Measurements from ENCODE around the gene MYADM. TPM values are rescaled to one million over a fixed set of nuclear protein-coding genes. Genes with fewer than 3 reads are reported as not detected.
"Not testable (repeated sequence)": the region's sequence is repeated elsewhere in the genome, so short reads cannot be mapped to it uniquely, and the experiment has no call there.

The MYADM gene
- total RNA-seq, 1 experiment from 2014 or later, result 39.0 TPM

GRCh38 chr19:53866865-53867224 is 838 bp upstream of the MYADM start:
- Mint-ChIP-seq H3K27me3 (ENCODE audit: insufficient read depth, unreplicated experiment) (no peaks in the 10 kb centered on the region), H3K4me1 (ENCODE audit: insufficient read depth, unreplicated experiment) (peaks cover 20% of the 10 kb centered on the region), H3K9me3 (ENCODE audit: unreplicated experiment) (no peaks in the 10 kb centered on the region), H3K4me3 (ENCODE audit: unreplicated experiment) (peak overlapping the region; percentile 97), H3K36me3 (ENCODE audit: insufficient read depth, unreplicated experiment) (peaks cover 16% of the 10 kb centered on the region), H3K27ac (ENCODE audit: low read depth, unreplicated experiment) (peak overlapping the region; percentile 100)
- POLR2A ChIA-PET, result interaction anchor here (0.8 to 2.2 kb wide), 4 partner anchors 26 to 346 kb away, joined by 3 to 10 read pairs (median 6); partner anchors contain the start of genes CNOT3 and RPS9
- CTCF ChIA-PET, result interaction anchor here (1.0 to 3.3 kb wide), 2 partner anchors 13 to 23 kb away, joined by 3 to 15 read pairs; no protein-coding TSS in a partner anchor
- intact Hi-C loops (cut with micrococcal nuclease), result loop anchor here (1.0 to 10.0 kb wide), 3 partner anchors 26 to 335 kb away; partner anchors contain the start of genes NDUFA3, OSCAR and RPS9
- DNase-seq (ENCODE audit: unreplicated experiment), result no peak
- no TSS peak for BruUV-seq (replicated peaks)
- TF ChIP-seq CTCF (IDR thresholded peaks at IDR 0.05; ENCODE audit: unreplicated experiment), result no peak

- Mint-ChIP-seq H3K27me3 (ENCODE audit: insufficient read depth, unreplicated experiment) (no peaks in the 10 kb centered on the region), H3K36me3 (ENCODE audit: insufficient read depth, unreplicated experiment) (peaks cover 30% of the 10 kb centered on the region), H3K4me1 (ENCODE audit: insufficient read depth, unreplicated experiment) (peaks cover 20% of the 10 kb centered on the region), H3K4me3 (ENCODE audit: unreplicated experiment) (peak overlapping the region; percentile 97), H3K9me3 (ENCODE audit: unreplicated experiment) (no peaks in the 10 kb centered on the region), H3K27ac (ENCODE audit: low read depth, unreplicated experiment) (peak overlapping the region; percentile 100)
- ChIA-PET CTCF (interaction anchor here (0.6 to 3.3 kb wide), 8 partner anchors 14 to 1378 kb away, joined by 3 to 15 read pairs (median 4); partner anchors contain the start of gene PRKCG), POLR2A (interaction anchor here (0.6 to 2.3 kb wide), 15 partner anchors 8 to 1804 kb away, joined by 3 to 10 read pairs (median 4); partner anchors contain the start of genes CNOT3, PRPF31, RPS9 and TFPT)
- intact Hi-C loops (cut with micrococcal nuclease), result loop anchor here (2.0 to 10.0 kb wide), 3 partner anchors 237 to 334 kb away; partner anchors contain the start of genes CNOT3, NDUFA3, OSCAR and RPS9
- peak; percentile 68 for DNase-seq (ENCODE audit: unreplicated experiment)
- TF ChIP-seq CTCF (IDR thresholded peaks at IDR 0.05; ENCODE audit: unreplicated experiment), result no peak
- BruUV-seq (replicated peaks), result TSS peak; percentile 20
These were observed 608 bp downstream of the MYADM start for GRCh38 chr19:53868091-53868891.

- peak; percentile 83 for DNase-seq (ENCODE audit: unreplicated experiment)
These were observed 1.5 kb downstream of the MYADM start for GRCh38 chr19:53868892-53869804.

GRCh38 chr19:53869805-53870484 is 2.3 kb downstream of the MYADM start:
- DNase-seq (ENCODE audit: unreplicated experiment); H3K27me3 Mint-ChIP-seq (ENCODE audit: insufficient read depth, unreplicated experiment); H3K9me3 Mint-ChIP-seq (ENCODE audit: unreplicated experiment); POLR2A ChIA-PET; BruUV-seq (replicated peaks): not testable (repeated sequence)
- intact Hi-C loops (cut with micrococcal nuclease), result loop anchor here (2.0 to 10.0 kb wide), 3 partner anchors 235 to 332 kb away; partner anchors contain the start of genes CNOT3, NDUFA3, OSCAR and RPS9
- Mint-ChIP-seq H3K4me1 (ENCODE audit: insufficient read depth, unreplicated experiment) (peaks cover 20% of the 10 kb centered on the region), H3K27ac (ENCODE audit: low read depth, unreplicated experiment) (peak overlapping the region; percentile 100), H3K36me3 (ENCODE audit: insufficient read depth, unreplicated experiment) (peaks cover 46% of the 10 kb centered on the region), H3K4me3 (ENCODE audit: unreplicated experiment) (peak overlapping the region; percentile 97)
- CTCF ChIA-PET, result interaction anchor here (1.0 kb wide), 1 partner anchor 10 kb away, joined by 3 read pairs; no protein-coding TSS in a partner anchor

More at GRCh38 chr19:53868892-53869804, 1.5 kb downstream of the MYADM start:
- intact Hi-C loops (cut with micrococcal nuclease), result loop anchor here (2.0 to 10.0 kb wide), 3 partner anchors 236 to 333 kb away; partner anchors contain the start of genes CNOT3, NDUFA3, OSCAR and RPS9
- H3K9me3 Mint-ChIP-seq (ENCODE audit: unreplicated experiment), result no peaks in the 10 kb centered on the region
- peak overlapping the region; percentile 97 for H3K4me3 Mint-ChIP-seq (ENCODE audit: unreplicated experiment)
- ChIA-PET CTCF (interaction anchor here (0.6 to 3.3 kb wide), 5 partner anchors 13 to 320 kb away, joined by 3 to 15 read pairs (median 3); partner anchors contain the start of gene PRKCG), POLR2A (interaction anchor here (0.6 to 2.3 kb wide), 6 partner anchors 10 to 268 kb away, joined by 3 to 10 read pairs (median 8); partner anchors contain the start of genes CNOT3, PRPF31 and TFPT)
- H3K27me3 Mint-ChIP-seq (ENCODE audit: insufficient read depth, unreplicated experiment), result no peaks in the 10 kb centered on the region
- peaks cover 38% of the 10 kb centered on the region for H3K36me3 Mint-ChIP-seq (ENCODE audit: insufficient read depth, unreplicated experiment)
- no TSS peak for BruUV-seq (replicated peaks)
- no peak for TF ChIP-seq CTCF (IDR thresholded peaks at IDR 0.05; ENCODE audit: unreplicated experiment)
- H3K4me1 Mint-ChIP-seq (ENCODE audit: insufficient read depth, unreplicated experiment), result peaks cover 20% of the 10 kb centered on the region
- H3K27ac Mint-ChIP-seq (ENCODE audit: low read depth, unreplicated experiment), result peak overlapping the region; percentile 100
